Heart left ventricle (tissue), 13 donors: ENCODE measurements around the gene RPL39L.

Experiments used
- CTCF ChIP-seq, 12 donors: fragments of 200-600 bp; sonication (generic) in 4 of 12; IDR thresholded peaks; one replicate each; pipeline versions ENCODE4 v1.5.0 to v1.8.0; 2018 to 2022; ENCODE audit warnings: antibody characterized with exemption in 12 of 12, mild to moderate bottlenecking in 5 of 12
- POLR2A ChIP-seq, 2 donors: fragments of 450-650 bp; IDR thresholded peaks; one replicate each; pipeline ENCODE4 v1.6.1; 2017; ENCODE audit warnings: antibody characterized with exemption in 2 of 2, mild to moderate bottlenecking in 2 of 2, moderate library complexity in 2 of 2
- donor health status: ischemic (EF 13 %, LVEDD 7.1; RV severe dilation, severe dysfunction).
- donor health status: DM: no; HTN: yes; CAD: no.
- donor health status: DM: no; HTN: no; CAD: no.
- donor health status: ischemic (EF 25% LVEDD 6.9; RV normal size, moderate dysfunction).
- donor health status: ischemic (EF 25% LVEDD 5.7; RV mildly dilated, moderate dysfunction).
- donor health status: ischemic (EF 35%, LVEDD 5.7; RV mildly dilated, moderate dysfunction).
- donor health status: nonischemic (EF 11% LVEDD 7.7; RV severe dilation, severe dysfunction).
- donor health status: DM: yes; HTN: yes; CAD: no.
- donor health status: PGD.
- donor health status: ischemic (EF 29% LVEDD 5.4; RV normal size, mild dysfunction).
- donor health status: nonischemic (EF 23%, LVEDD 6.1; RV moderate dilation, normal function).

GRCh38 chr3:187093320-187093719 lies 46.0 kb downstream of the RPL39L start:
- TF ChIP-seq POLR2A (IDR thresholded peaks at IDR 0.05) = no peak
- no peak for TF ChIP-seq CTCF (IDR thresholded peaks at IDR 0.05)
